GM19324 (cell line): ENCODE measurements around the gene WBP1L.
A peak's percentile ranks its signal among the peaks of the same experiment; 100 is the strongest.

ENCODE experiments used
- ATAC-seq: cut with Tn5 transposase; IDR thresholded peaks from one replicate; pipeline ENCODE4 v1.9.1; 2021; ENCODE audit warnings: mild to moderate bottlenecking, moderate library complexity; ENCODE audit not compliant: unreplicated experiment, low FRiP score

WBP1L gene

DNA sequence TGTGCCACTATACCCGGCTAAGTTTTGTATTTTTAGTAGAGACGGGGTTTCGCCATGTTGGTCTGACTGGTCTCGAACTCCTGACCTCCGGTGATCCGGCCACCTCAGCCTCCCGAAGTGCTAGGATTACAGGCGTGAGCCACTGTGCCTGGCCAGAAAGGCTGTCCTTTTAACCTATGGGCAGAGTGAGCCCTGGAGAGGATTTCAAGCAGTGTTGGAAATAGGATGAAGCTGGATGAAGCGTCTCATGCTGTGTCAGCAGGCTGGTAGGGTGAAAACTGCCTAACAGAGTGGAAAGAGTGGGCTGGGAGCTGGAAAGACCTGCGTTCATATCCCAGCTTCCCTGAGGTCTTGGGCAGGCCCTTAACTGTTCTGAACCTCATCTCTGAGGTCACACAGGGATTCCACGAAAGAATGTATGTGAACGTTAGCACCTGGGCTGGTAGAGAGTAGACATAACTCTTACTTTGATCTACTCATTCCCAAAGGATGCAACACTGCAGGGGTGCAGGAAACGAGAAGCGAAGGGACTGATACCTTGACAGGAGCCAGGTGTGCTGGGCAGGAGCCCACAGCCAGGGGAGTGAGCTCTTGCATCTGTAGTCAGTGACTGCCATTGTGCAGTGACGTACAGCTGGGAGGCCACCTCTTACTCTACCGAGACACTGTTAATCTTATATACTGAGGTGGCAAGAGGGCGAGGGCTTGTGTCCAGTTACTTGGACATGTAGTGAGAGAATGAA, 34.1 kb downstream of the WBP1L start:
- no peak for ATAC-seq

DNA sequence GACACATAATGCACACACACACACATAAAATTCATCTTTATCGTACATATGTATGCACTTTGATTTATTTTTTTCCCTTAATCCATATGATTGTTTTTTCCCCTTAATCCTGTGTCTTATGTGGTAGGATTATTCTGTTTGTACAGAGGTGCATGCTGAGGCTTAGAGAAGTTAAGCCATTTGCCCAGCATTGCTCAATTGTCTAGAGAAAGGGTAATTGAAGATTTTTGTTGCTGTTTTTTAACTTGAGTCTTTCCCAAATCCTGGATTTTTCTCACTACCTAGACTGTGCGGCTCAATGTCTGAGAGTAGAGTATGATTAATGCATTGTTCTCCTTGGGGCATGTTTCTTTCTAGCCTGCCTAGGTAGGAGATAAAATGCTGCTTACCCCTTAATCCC, 35.0 kb downstream of the WBP1L start:
- no peak for ATAC-seq

DNA sequence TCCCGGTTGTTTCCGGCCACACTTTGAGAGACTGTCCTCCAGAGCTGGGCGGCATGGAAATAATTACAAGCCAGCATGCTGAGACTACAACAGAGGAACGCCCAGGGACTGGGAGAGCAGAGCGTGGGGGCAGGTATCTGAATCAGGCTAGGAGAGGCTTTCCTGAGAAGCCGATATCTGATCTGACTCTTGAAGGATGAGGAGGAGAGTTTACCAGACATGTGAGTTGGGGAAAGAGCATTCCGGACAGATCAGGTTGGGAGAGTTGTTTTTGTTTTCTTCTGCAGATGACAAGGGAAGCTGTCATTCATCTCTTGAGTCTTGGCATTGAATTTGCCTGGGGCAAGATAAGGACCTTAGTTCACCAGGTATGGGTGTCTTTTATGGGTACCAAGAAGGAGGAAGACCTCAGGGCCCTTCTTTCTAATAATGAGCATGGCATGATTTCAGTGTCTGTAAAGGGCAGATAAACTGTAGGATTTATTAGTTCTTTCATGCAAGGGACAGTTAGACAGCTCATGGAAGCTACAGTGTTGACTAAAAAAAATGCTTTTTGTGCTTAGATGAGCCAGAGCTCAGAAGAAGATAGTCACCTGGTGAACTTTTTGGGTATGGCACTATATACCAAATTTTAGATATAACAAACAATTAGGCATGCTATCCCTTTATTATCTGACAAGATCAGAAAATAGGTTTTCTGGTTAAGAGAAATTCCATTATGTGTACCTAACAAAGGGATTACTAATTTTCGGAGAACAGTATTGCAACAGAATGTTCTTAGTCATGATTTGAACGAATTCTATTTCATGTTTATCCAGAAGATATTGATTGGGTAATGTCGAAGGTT, 36.2 kb downstream of the WBP1L start:
- ATAC-seq, result no peak

DNA sequence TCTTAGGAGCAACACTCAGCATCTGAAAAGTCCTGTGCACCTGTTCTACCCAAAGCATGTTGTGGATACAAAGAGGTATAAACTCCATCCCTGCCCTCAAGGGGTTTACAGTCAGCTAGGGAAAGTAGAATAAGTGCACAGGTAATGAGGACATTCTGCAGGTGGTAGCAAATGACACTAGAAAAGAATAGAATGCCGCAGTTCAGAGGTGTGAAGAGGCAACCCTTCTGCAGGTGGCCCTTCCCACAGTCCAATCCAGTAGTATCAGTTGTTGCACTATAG, 36.7 kb downstream of the WBP1L start:
- ATAC-seq, result no peak

DNA sequence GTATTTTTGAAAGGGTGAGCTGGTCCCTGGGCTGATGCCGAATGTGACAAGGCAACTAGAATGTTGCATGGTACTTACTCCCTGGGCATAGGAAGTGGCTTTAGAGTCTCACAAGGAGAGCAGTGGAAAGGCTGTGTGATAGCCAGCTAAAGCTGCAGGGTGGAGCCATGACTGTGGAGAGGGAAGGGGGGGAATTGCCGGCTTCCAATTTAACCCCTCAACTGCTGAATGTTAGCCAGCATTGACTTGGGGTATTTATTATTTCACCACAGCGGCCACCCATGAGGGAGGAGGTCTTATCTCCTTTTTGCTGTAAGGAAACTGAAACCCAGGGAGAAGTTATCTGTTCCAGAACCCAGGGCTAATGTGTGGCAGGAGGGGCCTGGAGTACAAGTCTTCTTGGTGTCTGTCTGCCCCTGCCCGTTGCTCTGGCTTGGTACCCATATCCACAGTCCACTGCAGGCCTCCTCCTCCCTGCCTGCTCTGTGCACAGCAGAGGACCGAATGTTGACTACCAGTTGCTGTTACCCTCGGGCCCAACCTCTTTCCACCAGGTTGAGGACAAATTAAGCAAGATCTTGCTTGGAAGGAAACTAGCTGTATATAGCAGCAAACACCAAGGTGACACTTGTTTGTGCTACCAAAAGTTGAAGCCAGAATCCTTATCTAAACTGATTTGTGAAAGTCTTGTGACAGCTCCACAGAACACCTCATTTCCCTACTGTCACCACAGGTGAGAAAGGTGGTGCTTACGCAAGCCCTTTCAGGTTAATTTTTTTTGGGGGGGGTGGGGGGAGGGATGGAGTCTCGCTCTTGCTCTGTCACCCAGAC, 37.6 kb downstream of the WBP1L start:
- ATAC-seq, result no peak

- no peak for ATAC-seq
These were observed 38.3 kb downstream of the WBP1L start for GRCh38 chr10:102781921-102782557.

DNA sequence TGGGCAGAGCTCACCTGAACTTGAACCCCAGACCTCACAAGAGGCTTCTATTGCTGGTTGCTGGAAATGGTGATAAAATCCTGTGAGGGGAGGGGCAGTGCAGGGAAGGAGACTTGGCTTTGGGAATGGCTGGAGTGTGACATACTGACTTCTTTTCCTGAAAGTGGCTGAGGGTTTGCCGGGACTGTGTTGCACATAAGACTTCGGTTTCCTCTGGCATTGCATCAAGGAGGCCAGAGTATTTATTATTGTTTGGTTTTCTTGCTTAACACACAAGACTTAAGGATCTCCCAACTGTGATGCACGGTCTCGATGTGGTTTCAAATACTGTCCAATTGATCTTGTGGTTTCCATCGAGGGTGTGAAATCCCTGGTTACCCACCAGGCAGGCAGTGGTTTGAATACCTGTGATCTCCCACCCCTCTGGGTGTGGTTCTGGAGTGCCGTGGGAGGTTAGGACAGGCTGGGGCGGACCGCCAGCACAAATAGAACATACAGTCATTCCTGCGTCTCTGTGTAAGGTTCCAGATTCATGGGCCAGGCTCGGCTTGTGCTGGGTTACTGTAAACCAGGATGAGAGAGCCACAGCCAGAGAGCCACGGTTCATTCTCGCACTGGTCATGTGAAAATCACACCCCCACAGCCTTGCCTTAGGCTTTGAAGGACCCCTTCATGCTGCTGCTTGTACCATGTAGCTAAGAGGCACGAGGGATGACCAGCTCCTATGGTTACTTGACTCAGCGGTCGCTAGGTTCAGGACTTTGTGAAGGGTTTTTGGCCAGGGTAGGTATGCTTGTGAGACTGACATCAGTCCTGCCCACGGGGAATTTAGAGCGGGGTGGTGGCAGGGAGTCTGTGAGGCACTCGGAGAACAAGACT, 39.2 kb downstream of the WBP1L start:
- ATAC-seq, result no peak

- no peak for ATAC-seq
These were observed 39.8 kb downstream of the WBP1L start for GRCh38 chr10:102783568-102783967.

DNA sequence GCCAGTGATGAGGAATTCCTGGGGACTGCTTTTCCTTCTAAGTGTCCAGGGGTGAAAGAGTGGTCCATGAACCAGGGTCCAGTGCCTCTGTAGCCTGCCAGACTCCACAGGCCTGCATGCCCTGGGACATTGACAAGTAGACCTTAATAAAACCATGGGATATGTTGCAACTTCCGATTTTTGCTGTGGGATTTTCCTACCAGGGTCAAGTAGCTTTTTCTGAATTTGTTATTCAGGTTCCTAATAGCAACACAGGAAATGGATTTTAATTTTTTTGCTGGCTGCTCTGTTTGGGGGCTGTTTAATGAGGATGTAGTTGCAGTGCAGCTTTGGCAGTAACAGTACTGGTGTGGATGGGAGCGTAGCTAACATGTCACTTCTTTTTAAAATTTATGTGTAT, 42.1 kb downstream of the WBP1L start:
- no peak for ATAC-seq

DNA sequence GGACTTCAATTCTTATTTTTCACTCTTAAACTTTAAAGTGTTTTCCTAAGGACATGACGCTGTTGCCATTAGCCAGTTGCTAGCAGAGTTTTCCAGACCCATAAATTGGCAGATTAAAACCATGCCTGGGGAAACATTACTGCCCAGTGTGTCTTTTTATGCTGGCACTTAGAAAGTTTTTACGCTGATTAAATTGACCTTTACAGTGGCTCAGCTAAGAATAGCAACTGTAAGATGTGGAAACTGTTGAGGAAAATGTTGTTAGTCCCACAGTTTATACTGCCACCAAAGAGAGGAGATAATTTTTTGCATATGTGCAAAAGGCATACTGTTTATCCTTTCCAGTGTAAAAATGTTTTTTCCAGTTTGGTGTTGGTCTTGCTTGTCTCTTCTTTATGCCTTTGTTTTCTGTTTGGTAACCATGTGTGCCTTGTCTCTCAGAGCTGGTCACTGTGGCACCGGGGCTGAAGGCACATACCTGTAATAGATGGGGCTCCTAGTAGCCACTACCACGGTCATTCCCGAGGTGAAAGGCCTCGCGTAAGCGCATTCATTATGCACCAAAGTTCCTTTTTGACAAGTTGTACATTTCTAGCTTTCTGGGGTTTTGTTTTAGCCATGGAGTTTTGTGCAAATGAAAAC, 48.1 kb downstream of the WBP1L start:
- ATAC-seq, result no peak

GRCh38 chr10:102795453-102796406, 52.0 kb downstream of the WBP1L start:
- ATAC-seq, result peak; percentile 4

GRCh38 chr10:102796407-102797176, 52.8 kb downstream of the WBP1L start:
- ATAC-seq, result peak; percentile 82

GRCh38 chr10:102799691-102800471, 56.1 kb downstream of the WBP1L start:
- ATAC-seq, result no peak

DNA sequence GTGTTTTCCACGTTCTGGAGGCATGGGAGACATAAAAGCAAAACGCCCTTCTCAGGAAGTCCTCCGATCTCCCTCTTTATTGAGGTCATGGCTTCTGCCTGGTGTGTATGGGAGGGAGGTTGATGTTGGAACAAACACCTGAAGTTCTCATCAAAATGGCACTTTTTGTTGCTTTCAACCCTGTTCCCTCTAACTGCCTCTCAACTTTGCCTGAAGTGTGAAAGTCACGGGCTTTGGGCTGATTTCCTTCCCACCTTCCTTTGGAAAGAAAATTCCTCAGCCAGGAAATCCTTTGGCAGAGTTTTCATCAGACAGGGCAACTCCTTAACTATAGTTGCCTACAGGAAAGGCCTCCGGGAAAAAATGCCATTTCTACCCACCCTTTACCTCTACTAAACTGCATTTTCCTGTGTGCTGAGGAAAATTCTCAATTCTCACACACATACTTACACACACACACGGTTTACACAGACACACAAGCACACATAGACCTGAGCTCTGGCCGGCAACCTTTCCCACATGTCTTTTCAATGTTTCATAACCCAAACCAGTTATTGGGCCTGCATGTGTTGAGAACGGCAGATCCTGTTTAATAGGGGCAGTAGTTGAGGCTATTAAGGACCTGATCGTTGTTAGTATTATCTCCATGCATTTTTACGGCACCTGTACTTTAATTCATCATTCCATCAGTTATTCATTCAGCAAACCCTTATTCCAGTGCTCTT, 57.0 kb downstream of the WBP1L start:
- ATAC-seq, result no peak

DNA sequence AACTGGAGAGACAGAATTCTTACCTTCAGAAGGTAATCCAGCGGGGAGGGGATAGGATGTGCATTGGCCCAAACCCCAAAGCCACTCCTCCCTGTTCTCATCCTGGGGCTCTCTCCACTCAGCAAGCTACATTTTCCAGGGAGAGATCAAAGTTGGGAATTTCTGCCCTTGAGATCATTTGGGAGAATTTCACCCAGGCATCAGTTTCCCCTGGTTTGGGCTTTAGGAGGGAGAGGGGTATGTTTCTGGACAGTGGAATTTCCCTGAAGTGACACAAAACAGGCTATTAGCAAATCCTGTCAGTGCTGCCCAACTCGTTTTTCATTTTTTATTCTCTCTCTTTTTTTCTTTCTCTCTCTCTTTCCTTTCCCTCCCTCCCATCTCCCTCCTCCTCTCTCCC, 57.7 kb downstream of the WBP1L start:
- ATAC-seq, result no peak

GRCh38 chr10:102801978-102802377, 58.2 kb downstream of the WBP1L start:
- no peak for ATAC-seq
